Esophagus muscularis mucosa (tissue), 3 donors: ENCODE data around the gene CALM1.

Experiments
- CTCF ChIP-seq, 3 experiments: fragments of 200-600 bp in 2 of 3; fragments of 450-650 bp in 1 of 3; sonication (generic) in 2 of 3; IDR thresholded peaks; one replicate each; pipeline ENCODE4 v1.5.1; 2017 to 2019; ENCODE audit warnings: antibody characterized with exemption in 3 of 3, mild to moderate bottlenecking in 2 of 3, moderate library complexity in 1 of 3
- POLR2AphosphoS5 ChIP-seq, 2 donors: sonication (generic); formaldehyde crosslinking; IDR thresholded peaks; one replicate each; pipeline ENCODE4 v1.6.1; 2017; ENCODE audit warnings: antibody characterized with exemption in 2 of 2

GRCh38 chr14:90425373-90425879 lies 28.6 kb downstream of the CALM1 start:
- no peak for TF ChIP-seq POLR2AphosphoS5 (IDR thresholded peaks at IDR 0.05)
- no peak for TF ChIP-seq CTCF (IDR thresholded peaks at IDR 0.05)
